Gastrocnemius medialis (tissue), 4 donors: ENCODE data around the gene TENT5C. TPM values are rescaled to one million over a fixed set of nuclear protein-coding genes. Genes with fewer than 3 reads are reported as not detected.

ENCODE experiments used
- ATAC-seq, 2 donors: fragments of 150-250 bp; one replicate each; pipeline ENCODE4 v1.9.1; 2016
- DNase-seq, 2 donors: peaks; one replicate each; pipeline ENCODE4 v3.0.0-alpha.2; 2019
- H3K27ac ChIP-seq, 4 donors: fragments of 200-600 bp; sonication (generic); 1 replicate in 1 of 4; 2 replicates in 3 of 4; pipeline ENCODE4 v1.5.1; 2016 to 2018; ENCODE audit warnings: mild to moderate bottlenecking in 2 of 4, moderate library complexity in 1 of 4
- H3K27me3 ChIP-seq, 3 donors: fragments of 200-600 bp; sonication (generic) in 2 of 3; 1 replicate in 1 of 3; 2 replicates in 2 of 3; pipeline versions ENCODE4 v1.5.1 to v1.6.0; 2016 to 2019; ENCODE audit warnings: mild to moderate bottlenecking in 1 of 3, moderate library complexity in 1 of 3
- H3K36me3 ChIP-seq, 2 donors: fragments of 200-600 bp; sonication (generic) in 1 of 2; one replicate each; pipeline ENCODE4 v1.5.1; 2017 to 2018
- H3K4me1 ChIP-seq, 2 donors: fragments of 200-600 bp; sonication (generic) in 1 of 2; one replicate each; pipeline ENCODE4 v1.5.1; 2016 to 2017; ENCODE audit warnings: mild to moderate bottlenecking in 2 of 2
- H3K4me3 ChIP-seq, 4 donors: fragments of 200-600 bp; sonication (generic) in 3 of 4; 1 replicate in 1 of 4; 2 replicates in 3 of 4; pipeline ENCODE4 v1.5.1; 2016 to 2019; ENCODE audit warnings: mild to moderate bottlenecking in 2 of 4
- H3K9me3 ChIP-seq, 3 donors: fragments of 200-600 bp; sonication (generic) in 2 of 3; 1 replicate in 1 of 3; 2 replicates in 2 of 3; pipeline ENCODE4 v1.5.1; 2016 to 2019
- CTCF ChIP-seq, 5 experiments: fragments of 450-650 bp in 3 of 5; fragments of 200-600 bp in 2 of 5; sonication (generic) in 2 of 5; IDR thresholded peaks in 4 of 5; conservative IDR thresholded peaks in 1 of 5; 1 replicate in 4 of 5; 2 replicates in 1 of 5; pipeline ENCODE4 v1.5.1; 2016 to 2019; ENCODE audit warnings: antibody characterized with exemption in 5 of 5, mild to moderate bottlenecking in 3 of 5, moderate library complexity in 3 of 5
- POLR2A ChIP-seq, 2 donors: fragments of 450-650 bp; IDR thresholded peaks; one replicate each; pipeline ENCODE4 v1.6.1; 2017; ENCODE audit warnings: antibody characterized with exemption in 2 of 2, mild to moderate bottlenecking in 2 of 2, moderate library complexity in 2 of 2
- in situ Hi-C, 4 donors: fragments of 200-750 bp; cut with MboI; loops; one replicate each; pipeline versions ENCODE4 v1.15.0 to v1.8.0; 2017; ENCODE audit warnings: low sequenced_read_pairs in 4 of 4
- intact Hi-C: fragments of 100-400 bp; cut with DNase I; formaldehyde crosslinking; loops from one replicate; pipeline ENCODE4 v1.15.1; 2023; ENCODE audit warnings: low total_unique reads
- total RNA-seq, 4 donors: library from RNA; depleted of rRNA; stranded (reverse); fragments of >200 nt; gene quantifications; one replicate each; pipeline versions ENCODE4 v1.1.0 to v1.2.3, GENCODE V29; 2016

TENT5C gene
- total RNA-seq, 4 donors from 2014 or later: 2.3 to 21.8 (median 6.4) TPM

- ATAC-seq (peak; percentile 88 to 98), DNase-seq (peak; percentile 46 to 74)
- Histone ChIP-seq H3K4me3 (no peak overlapping the region), H3K9me3 (no peaks in the 10 kb centered on the region), H3K27me3 (no peaks in the 10 kb centered on the region), H3K4me1 (peaks cover 39 to 58% of the 10 kb centered on the region in 2 donors), H3K27ac (peak overlapping the region; percentile 47 to 73 (median 70)), H3K36me3 (peaks cover 0 to 11% of the 10 kb centered on the region in 2 donors)
- in situ Hi-C loops: no loop called here
- TF ChIP-seq CTCF (IDR thresholded peaks at IDR 0.05 in 4 of 5, conservative IDR thresholded peaks at IDR 0.05 in 1 of 5) (peak in 4 of 5 experiments; percentile 40 to 54 (median 46)), POLR2A (IDR thresholded peaks at IDR 0.05) (no peak)
- intact Hi-C loops: loop anchor here (2.0 kb wide), 1 partner anchor 132 kb away; no protein-coding TSS in a partner anchor
These were observed 16.9 kb downstream of the TENT5C start for GRCh38 chr1:117622726-117623125.

- H3K27ac ChIP-seq: peak overlapping the region; percentile 47 to 73 (median 70)
- no peaks in the 10 kb centered on the region for H3K9me3 ChIP-seq
- TF ChIP-seq POLR2A (IDR thresholded peaks at IDR 0.05) (no peak), CTCF (IDR thresholded peaks at IDR 0.05 in 4 of 5, conservative IDR thresholded peaks at IDR 0.05 in 1 of 5) (no peak)
- peaks cover 40 to 56% of the 10 kb centered on the region in 2 donors for H3K4me1 ChIP-seq
- no peaks in the 10 kb centered on the region for H3K27me3 ChIP-seq
- DNase-seq (no peak), ATAC-seq (peak in 1 of 2 donors; percentile 4)
- H3K4me3 ChIP-seq: no peak overlapping the region
- peaks cover 0 to 11% of the 10 kb centered on the region in 2 donors for H3K36me3 ChIP-seq
- intact Hi-C loops: loop anchor here (2.0 kb wide), 1 partner anchor 132 kb away; no protein-coding TSS in a partner anchor
- in situ Hi-C loops: no loop called here
These were observed 17.3 kb downstream of the TENT5C start for GRCh38 chr1:117623141-117623540.

GRCh38 chr1:117623698-117624097 is 17.9 kb downstream of the TENT5C start:
- intact Hi-C loops: loop anchor here (2.0 kb wide), 1 partner anchor 131 kb away; no protein-coding TSS in a partner anchor
- Histone ChIP-seq H3K4me3 (no peak overlapping the region), H3K27me3 (no peaks in the 10 kb centered on the region), H3K36me3 (peaks cover 0 to 11% of the 10 kb centered on the region in 2 donors), H3K27ac (peak overlapping the region in 2 of 4 donors; percentile 4 to 73), H3K4me1 (peaks cover 41 to 51% of the 10 kb centered on the region in 2 donors), H3K9me3 (no peaks in the 10 kb centered on the region)
- TF ChIP-seq CTCF (IDR thresholded peaks at IDR 0.05 in 4 of 5, conservative IDR thresholded peaks at IDR 0.05 in 1 of 5): no peak
- no peak for TF ChIP-seq POLR2A (IDR thresholded peaks at IDR 0.05)
- ATAC-seq (no peak), DNase-seq (no peak)
- in situ Hi-C loops: no loop called here

- H3K36me3 ChIP-seq: peaks cover 0 to 11% of the 10 kb centered on the region in 2 donors
- DNase-seq (no peak), ATAC-seq (no peak)
- H3K27me3 ChIP-seq: no peaks in the 10 kb centered on the region
- no peaks in the 10 kb centered on the region for H3K9me3 ChIP-seq
- in situ Hi-C loops: no loop called here
- intact Hi-C loops: no loop called here
- peaks cover 34 to 51% of the 10 kb centered on the region in 2 donors for H3K4me1 ChIP-seq
- TF ChIP-seq CTCF (IDR thresholded peaks at IDR 0.05 in 4 of 5, conservative IDR thresholded peaks at IDR 0.05 in 1 of 5) (no peak), POLR2A (IDR thresholded peaks at IDR 0.05) (no peak)
- H3K4me3 ChIP-seq: no peak overlapping the region
- peak overlapping the region in 3 of 4 donors; percentile 24 to 61 (median 51) for H3K27ac ChIP-seq
These were observed 21.8 kb downstream of the TENT5C start for GRCh38 chr1:117627546-117628130.
